SIG-M5 (cell line): Measurements from ENCODE around the gene ZDHHC17.
"Not testable (repeated sequence)": the region's sequence is repeated elsewhere in the genome, so short reads cannot be mapped to it uniquely, and the experiment has no call there.

Experiments used
- DNase-seq: peaks from one replicate; lab custom pipeline; 2025; lab: John Stamatoyannopoulos, UW

ZDHHC17 gene

GRCh38 chr12:76766161-76766560, 2.2 kb downstream of the ZDHHC17 start:
- no peak for DNase-seq

DNA sequence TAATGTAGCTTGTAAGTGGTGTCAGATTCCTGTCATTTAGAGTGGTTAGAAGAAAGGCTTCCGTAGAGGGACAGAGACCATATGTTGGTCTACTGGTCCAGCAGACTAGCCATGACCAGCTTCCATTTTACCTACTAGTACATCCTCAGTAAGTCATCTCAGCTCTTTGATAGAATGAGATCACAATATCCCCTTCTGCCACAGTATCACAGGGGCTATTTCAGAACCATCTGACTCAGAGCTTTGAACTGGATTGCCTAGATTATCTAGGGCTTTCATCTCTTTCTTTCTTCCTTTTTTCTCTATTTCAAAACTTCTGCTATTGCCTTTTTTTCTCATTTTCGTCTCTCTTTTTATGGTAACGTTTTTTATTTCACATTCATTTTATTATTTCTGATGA, 4.7 kb downstream of the ZDHHC17 start:
- peak; percentile 40 for DNase-seq

- no peak for DNase-seq
Observed at GRCh38 chr12:76777765-76778216, 13.9 kb downstream of the ZDHHC17 start.

DNA sequence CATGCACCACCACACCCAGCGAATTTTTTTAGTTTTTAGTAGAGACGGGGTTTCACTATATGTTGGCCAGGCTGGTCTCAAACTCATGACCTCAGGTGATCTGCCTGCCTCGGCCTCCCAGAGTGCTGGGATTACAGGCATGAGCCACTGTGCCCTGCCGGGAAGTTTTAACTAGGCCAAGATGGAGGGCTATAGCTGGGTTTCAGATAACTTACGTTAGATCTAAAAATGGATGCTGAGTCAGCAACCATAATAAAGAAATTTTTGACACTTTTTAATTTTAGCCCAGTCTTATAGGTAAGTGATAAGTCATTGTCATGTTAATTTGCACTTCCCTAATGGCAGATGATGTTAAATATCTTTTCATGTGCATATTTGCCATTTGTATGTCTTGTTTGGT, 14.4 kb downstream of the ZDHHC17 start:
- DNase-seq = no peak

GRCh38 chr12:76779310-76779709, 15.4 kb downstream of the ZDHHC17 start:
- not testable (repeated sequence) for DNase-seq

- DNase-seq = no peak
Observed at GRCh38 chr12:76781321-76781720, 17.4 kb downstream of the ZDHHC17 start.

- no peak for DNase-seq
Observed at GRCh38 chr12:76782526-76782925, 18.6 kb downstream of the ZDHHC17 start.

- no peak for DNase-seq
Observed at GRCh38 chr12:76784600-76785051, 20.7 kb downstream of the ZDHHC17 start.

DNA sequence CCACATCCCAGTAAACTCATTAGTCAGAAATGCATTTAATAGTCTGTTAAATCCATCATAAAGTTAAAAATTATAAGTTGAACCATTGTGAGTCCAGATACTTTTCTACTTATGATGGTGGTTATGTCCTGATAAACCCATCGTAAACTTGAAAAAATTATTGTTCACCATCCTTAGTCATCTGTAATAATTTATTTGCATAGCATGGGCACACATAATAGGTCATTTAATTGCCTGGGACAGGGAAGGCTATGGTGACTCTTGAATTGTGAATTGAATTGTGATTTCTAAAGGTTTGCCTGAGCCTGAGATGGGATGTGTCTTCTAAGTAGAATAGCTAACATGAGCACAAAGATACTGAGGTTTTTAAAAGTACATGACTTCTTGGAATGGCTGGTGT, 21.5 kb downstream of the ZDHHC17 start:
- no peak for DNase-seq

DNA sequence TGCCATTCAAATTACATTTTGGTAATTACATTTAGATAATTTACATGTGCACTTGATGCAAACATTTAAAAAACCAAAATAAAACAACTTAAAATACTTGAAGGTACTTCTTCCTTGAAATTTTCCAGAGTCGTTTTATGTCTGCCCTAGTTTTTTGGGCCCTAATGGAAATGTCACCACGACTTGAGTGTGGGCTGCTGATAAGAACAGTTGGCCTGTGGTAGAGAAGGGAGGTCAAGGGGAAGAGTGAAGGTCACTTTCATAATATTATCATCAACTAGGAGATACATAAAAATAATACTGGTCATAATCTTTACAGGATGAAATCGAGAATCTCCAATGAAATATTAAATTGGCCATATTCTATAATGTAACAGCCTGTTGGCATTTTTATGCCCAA, 23.1 kb downstream of the ZDHHC17 start:
- no peak for DNase-seq

- no peak for DNase-seq
Observed at GRCh38 chr12:76787689-76788088, 23.8 kb downstream of the ZDHHC17 start.

DNA sequence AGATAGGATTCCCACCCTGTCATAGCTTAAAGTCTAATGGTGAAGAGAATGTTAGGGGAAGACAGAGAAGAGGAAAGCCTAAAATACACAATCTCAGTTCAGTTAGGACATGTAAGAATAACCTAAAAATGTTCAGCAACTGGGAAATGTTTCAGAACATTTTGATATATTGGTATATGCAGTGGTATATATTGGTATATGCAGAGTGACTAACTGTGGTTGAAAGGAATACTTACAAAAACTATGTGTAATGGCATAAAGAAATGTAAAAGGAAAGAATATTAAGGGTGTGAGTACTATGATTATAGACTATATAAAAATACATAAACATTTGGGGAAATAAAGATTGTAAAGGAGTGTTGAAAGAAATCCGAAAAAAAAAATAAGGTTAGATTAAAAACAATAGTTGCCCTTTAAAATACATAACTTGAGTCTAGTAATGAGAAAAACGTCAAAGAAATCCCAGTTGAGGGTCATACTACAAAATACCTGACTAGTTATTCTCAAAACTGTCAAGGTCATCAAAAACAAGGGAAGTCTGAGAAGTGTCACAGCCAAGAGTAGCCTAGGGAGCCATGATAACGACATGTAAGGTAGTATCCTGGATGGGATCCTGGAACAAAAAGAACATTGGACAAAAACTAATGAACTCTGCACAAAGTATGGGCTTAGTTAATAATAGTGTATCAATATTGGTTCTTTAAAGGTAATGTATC, 25.6 kb downstream of the ZDHHC17 start:
- no peak for DNase-seq

GRCh38 chr12:76790564-76791552, 26.9 kb downstream of the ZDHHC17 start:
- DNase-seq = no peak

GRCh38 chr12:76792828-76793227, 28.9 kb downstream of the ZDHHC17 start:
- no peak for DNase-seq

- no peak for DNase-seq
Observed at GRCh38 chr12:76798864-76799263, 34.9 kb downstream of the ZDHHC17 start.

DNA sequence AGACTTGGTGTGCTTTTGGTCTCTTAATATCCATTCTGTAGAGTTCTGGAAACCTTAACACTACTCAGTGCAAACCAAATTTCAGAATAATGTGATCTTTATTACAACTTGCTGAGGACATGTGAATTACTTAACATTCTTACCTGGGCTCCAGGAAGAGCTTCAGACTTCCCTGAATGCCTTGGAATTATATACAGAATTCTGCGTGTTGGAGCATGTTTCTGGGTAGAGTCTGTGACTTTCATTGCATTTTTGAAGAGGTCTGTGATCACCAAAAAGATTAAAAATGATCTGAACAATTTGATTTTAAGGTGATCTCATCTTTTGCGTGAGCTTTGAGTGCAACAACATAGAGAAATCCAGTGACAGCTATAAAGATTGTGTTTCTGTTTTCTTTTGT, 35.4 kb downstream of the ZDHHC17 start:
- DNase-seq = no peak

GRCh38 chr12:76802060-76802459, 38.1 kb downstream of the ZDHHC17 start:
- DNase-seq = no peak

DNA sequence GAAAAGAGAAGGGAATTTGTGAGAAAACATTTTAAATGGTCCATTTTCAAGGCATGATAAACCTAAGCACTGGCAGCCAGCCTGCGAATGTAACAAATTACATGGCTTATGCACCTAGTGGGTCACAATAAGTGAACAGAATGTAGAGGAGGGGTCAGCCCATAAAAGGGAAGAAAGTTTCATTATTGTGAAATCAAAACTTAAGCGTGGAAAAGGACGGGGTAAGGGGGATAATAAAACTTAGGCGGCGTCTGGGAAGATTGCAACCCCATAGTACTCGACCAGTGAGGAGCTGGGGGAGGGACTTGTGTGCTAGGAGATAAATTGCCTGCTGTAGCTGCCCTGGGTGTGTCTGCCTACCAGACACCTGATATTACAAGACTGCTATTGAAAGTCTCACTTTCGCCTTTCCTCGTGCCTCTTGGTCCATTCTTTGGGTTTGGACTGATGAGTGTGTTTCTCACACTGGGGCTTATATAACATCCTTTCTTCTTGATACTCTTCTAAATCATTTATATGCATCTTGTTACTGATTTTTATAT, 40.6 kb downstream of the ZDHHC17 start:
- DNase-seq = no peak

- no peak for DNase-seq
Observed at GRCh38 chr12:76810671-76811419, 46.9 kb downstream of the ZDHHC17 start.

- DNase-seq = no peak
Observed at GRCh38 chr12:76811976-76812375, 48.1 kb downstream of the ZDHHC17 start.

GRCh38 chr12:76813265-76813664, 49.4 kb downstream of the ZDHHC17 start:
- no peak for DNase-seq

DNA sequence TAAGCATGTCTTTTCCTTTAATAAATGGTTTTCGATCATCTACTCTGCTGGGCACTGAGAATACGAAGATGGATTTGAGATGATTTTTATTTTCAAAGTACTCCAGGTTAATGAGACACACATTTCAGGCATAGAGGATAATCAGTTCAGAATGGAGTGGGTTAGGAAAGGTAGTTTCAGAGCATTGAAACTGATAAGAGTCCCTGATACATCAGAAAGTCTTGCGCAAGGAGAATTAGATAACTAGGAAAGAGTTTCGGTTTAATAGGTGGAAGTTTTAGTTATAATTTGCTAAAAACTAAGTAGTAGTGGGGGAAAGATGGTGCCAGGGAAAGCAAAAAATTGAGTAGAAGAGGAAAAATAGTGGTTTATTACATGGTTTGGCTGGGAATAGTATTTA, 50.1 kb downstream of the ZDHHC17 start:
- DNase-seq = no peak
